Bone marrow (tissue), 2 donors: Measurements from ENCODE around the gene PHF11.
A peak's percentile ranks its signal among the peaks of the same experiment; 100 is the strongest.
"Not testable (repeated sequence)": the region's sequence is repeated elsewhere in the genome, so short reads cannot be mapped to it uniquely, and the experiment has no call there.

ENCODE experiments used
- DNase-seq, 2 donors: peaks; one replicate each; lab custom pipeline; 2025; lab: John Stamatoyannopoulos, UW

The PHF11 gene

GRCh38 chr13:49495783-49496762, at the start of gene PHF11:
Gene PHF11, plus strand, starts transcription at chr13:49495953. Its CDS starts 49 bp downstream, at chr13:49496002.
- DNase-seq: peak; percentile 85 to 89

DNA sequence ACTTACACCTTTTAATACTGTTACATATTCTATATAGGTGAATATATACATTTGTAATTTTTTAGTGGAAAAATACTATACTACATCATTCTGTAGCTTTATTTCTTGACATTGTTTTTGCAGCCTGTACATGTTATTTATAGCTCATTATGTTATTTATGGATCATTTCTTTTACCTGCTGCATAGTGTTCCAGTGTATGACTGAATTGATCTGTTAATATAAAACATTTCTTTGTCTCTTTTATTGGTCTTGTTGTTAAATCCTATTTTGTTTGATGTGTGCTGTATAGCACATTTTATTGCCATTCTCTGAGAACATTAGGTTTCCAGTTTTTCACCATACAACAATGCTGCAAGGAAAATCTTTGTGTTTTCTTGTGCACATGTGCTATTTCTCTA, 49.3 kb upstream of the PHF11 start:
- DNase-seq: no peak

GRCh38 chr13:49448753-49449152, 47.0 kb upstream of the PHF11 start:
- no peak for DNase-seq

GRCh38 chr13:49450105-49450819, 45.5 kb upstream of the PHF11 start:
- peak in 1 of 2 donors; percentile 85 for DNase-seq

- no peak for DNase-seq
Measured at GRCh38 chr13:49452725-49453457, 42.9 kb upstream of the PHF11 start.

- DNase-seq: no peak
Measured at GRCh38 chr13:49453465-49453864, 42.3 kb upstream of the PHF11 start.

GRCh38 chr13:49454388-49455006, 41.3 kb upstream of the PHF11 start:
- DNase-seq: no peak

DNA sequence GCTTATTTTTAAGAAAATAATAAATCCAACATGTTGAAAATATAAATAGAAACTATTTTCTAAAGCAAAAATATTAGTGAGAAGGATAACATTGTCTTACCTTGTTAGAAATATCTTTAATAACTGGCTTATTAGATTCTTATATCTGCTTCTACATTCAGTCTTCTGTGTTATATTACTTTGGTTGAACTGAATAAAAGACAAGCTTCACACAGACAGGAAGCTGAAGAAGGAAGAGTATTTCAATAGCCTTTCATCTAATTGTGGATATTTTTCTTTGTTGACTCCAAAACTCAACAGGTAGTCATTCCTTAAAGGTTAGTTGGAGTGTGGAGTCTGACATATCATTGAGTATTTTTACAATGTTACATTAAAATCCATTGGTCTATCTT, 40.8 kb upstream of the PHF11 start:
- DNase-seq: no peak

- no peak for DNase-seq
Measured at GRCh38 chr13:49456156-49456555, 39.6 kb upstream of the PHF11 start.

GRCh38 chr13:49457221-49457620, 38.5 kb upstream of the PHF11 start:
- no peak for DNase-seq

GRCh38 chr13:49459580-49459979, 36.2 kb upstream of the PHF11 start:
- no peak for DNase-seq

DNA sequence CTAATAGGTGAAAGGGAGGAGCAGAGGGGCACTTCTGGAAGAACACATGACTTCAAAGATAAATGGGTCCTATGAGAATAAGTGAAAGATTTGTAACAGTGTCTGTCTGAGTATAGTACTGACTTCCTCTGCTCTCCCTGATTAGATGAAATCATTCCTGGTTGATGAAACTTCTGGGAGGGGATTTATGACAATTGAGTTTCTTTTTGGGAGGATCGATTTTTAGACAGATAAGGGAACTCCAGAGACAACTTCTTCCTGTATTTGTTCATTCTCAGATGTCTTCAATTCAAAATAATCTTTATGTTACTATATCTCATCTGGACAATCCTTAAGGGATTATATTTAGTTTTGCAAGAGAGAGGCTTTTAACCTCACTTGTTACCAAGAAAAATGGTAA, 31.7 kb upstream of the PHF11 start:
- DNase-seq: no peak

DNA sequence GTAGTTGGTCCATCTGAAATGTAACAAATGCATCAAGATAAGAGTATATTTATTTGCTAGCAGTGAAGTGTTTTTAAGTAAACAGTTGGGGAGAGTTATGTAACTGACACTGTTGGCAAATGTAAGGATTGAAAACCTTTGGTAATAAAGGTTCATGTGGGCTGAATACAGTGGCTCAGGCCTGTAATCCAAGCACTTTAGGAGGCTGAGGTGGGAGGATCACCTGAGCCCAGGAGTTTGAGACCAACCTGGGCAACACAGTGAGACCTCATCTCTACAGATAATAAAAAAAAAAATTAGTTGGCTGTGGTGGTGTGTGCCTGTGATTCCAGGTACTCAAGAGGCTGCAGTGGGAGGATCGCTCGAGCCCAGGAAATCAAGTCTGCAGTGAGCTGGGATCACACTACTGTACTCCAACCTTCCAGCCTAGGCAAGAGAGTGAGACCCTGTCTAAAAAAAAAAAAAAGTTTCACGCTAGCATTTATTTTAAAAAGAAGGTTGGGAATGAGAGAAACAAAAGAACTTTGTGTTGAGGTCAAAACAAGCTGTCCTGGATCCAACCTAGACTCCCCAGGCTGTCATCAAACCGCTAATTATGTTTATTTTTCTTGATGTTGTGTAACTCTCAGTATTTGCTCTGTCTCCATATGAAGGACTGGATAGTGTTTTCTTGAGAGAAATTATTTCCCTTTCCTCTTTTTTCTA, 31.0 kb upstream of the PHF11 start:
- DNase-seq: no peak

DNA sequence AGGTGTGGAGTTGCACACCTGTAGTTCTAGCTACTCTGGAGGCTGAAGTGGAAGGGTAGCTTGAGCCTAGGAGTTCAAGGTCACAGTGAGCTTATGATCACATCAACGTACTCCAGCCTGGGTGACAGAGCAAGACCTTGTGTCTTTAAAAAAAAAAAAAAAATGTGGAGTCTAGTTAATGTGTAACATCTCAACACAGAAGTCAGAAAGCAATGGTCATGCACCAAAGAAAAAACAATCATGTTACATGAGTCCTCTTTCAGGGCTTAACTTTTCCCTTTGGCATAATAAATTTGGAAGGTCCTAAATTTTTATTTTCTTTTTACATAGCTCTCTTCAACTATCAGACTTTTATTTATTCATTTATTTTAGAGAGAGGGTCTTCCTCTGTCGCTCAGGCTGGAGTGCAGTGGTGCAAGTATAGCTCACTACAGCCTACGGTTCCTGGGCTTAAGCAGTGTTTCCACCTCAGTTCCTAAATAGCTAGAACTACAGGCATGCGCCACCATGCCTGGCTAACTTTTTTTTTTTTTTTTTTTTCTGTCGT, 29.4 kb upstream of the PHF11 start:
- DNase-seq: no peak

DNA sequence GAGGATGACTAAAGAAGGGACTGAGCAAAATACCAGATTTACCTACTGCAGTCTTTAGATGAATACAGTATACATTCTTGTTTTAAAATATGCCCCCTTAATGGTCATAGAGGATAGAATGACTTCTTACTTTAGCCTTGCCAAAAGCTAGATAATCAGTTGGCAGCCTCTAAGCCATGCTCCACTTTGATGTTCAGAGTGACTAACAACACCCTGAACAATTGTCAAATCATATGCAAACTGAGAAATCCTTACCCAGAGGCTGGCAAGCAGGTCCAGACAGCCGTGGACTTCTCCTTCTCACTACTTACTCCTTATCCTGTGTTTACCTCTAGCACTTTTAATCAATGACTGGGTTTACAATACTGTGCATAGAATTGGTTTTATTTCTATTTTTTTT, 23.6 kb upstream of the PHF11 start:
- no peak for DNase-seq

DNA sequence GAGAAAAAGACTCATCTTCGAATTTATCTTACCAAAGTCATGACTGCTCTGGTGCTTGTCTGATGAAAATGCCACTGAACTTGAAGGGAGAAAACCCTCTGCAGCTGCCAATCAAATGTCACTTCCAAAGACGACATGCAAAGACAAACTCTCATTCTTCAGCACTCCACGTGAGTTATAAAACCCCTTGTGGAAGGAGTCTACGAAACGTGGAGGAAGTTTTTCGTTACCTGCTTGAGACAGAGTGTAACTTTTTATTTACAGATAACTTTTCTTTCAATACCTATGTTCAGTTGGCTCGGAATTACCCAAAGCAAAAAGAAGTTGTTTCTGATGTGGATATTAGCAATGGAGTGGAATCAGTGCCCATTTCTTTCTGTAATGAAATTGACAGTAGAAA, 19.2 kb upstream of the PHF11 start:
- no peak for DNase-seq

- DNase-seq: no peak
Measured at GRCh38 chr13:49481788-49482187, 14.0 kb upstream of the PHF11 start.

- DNase-seq: no peak
Measured at GRCh38 chr13:49488563-49488962, 7.2 kb upstream of the PHF11 start.

DNA sequence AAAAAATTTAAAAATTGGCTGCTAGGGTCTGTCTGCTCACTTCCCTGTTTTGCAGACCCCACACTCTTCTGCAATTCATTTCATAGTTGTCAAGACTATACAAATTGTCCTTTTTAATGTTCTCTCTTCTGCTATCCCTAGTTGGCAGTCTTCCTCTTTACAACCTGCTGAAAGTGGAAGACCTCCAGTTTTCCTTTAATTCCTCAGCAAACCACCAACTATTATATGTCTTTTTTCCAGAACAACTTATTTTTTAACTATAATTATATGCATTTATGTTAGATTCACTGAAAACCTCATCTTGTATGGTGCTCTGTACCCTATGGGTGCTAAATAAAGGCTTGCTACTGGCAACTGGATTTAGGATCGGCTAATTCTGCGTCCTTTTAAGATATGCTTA, 1.1 kb upstream of the PHF11 start:
- peak in 1 of 2 donors; percentile 6 for DNase-seq

DNA sequence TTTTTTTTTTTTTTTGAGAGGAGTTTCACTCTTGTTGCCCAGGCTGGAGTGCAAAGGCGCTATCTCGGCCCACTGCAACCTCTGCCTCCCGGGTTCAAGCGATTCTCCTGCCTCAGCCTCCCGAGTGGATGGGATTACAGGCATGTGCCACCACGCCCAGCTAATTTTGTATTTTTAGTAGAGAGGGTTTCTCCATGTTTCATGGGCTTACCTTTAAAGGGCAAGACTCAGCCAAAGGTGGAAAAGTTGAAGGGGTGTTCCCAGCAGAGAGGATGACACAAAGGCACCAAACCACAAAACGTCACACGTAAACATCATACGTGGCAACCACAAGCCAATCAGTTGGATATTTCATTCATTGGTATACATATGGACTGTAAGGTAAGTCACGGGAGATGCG, 1.1 kb downstream of the PHF11 start:
- DNase-seq: not testable (repeated sequence)

GRCh38 chr13:49497272-49497671, 1.5 kb downstream of the PHF11 start:
- DNase-seq: no peak
